WI38 (cell line): Measurements from ENCODE around the gene GSE1.

Experiments used
- H3K4me3 ChIP-seq: 2 replicates; pipeline ENCODE4 v1.5.1; 2011; ENCODE audit warnings: low read depth, mild to moderate bottlenecking, control low read depth, low read length
- CTCF ChIP-seq: IDR thresholded peaks from 2 replicates; pipeline ENCODE4 v1.5.1; 2012; ENCODE audit warnings: low read depth, mild to moderate bottlenecking, control low read depth, low read length

The GSE1 gene

GRCh38 chr16:85678016-85678415, 64.9 kb downstream of the GSE1 start:
- no peak for TF ChIP-seq CTCF
- H3K4me3 ChIP-seq = no peak overlapping the region

GRCh38 chr16:85678821-85679220, 65.7 kb downstream of the GSE1 start:
- no peak for TF ChIP-seq CTCF
- H3K4me3 ChIP-seq = no peak overlapping the region

- H3K4me3 ChIP-seq = no peak overlapping the region
- no peak for TF ChIP-seq CTCF
Observed at GRCh38 chr16:85679870-85680269, 66.7 kb downstream of the GSE1 start.

- TF ChIP-seq CTCF = no peak
- no peak overlapping the region for H3K4me3 ChIP-seq
Observed at GRCh38 chr16:85680352-85680944, 67.3 kb downstream of the GSE1 start.

- no peak for TF ChIP-seq CTCF
- H3K4me3 ChIP-seq = no peak overlapping the region
Observed at GRCh38 chr16:85681255-85681654, 68.1 kb downstream of the GSE1 start.

GRCh38 chr16:85682516-85682915, 69.4 kb downstream of the GSE1 start:
- H3K4me3 ChIP-seq = no peak overlapping the region
- TF ChIP-seq CTCF = no peak

- no peak overlapping the region for H3K4me3 ChIP-seq
- no peak for TF ChIP-seq CTCF
Observed at GRCh38 chr16:85683363-85683762, 70.2 kb downstream of the GSE1 start.
